H9 (cell line): ENCODE measurements around the gene CHRM4. TPM values are rescaled to one million over a fixed set of nuclear protein-coding genes. Genes with fewer than 3 reads are reported as not detected.

ENCODE experiments used
- DNase-seq: peaks from one replicate; pipeline ENCODE4 v3.0.0-alpha.2; 2017
- H2AFZ ChIP-seq: one replicate; pipeline ENCODE4 v1.6.1; 2013; ENCODE audit warnings: mild to moderate bottlenecking, low read length, control low read depth, moderate library complexity
- H2AK5ac ChIP-seq: 2 replicates; pipeline ENCODE4 v1.6.1; 2013; ENCODE audit warnings: low read length, control low read depth, mixed read lengths; ENCODE audit not compliant: insufficient read length
- H2BK120ac ChIP-seq: one replicate; pipeline ENCODE4 v1.6.1; 2013; ENCODE audit warnings: low read depth, mild to moderate bottlenecking, low read length, control low read depth, inconsistent platforms; ENCODE audit not compliant: poor library complexity, severe bottlenecking
- H2BK12ac ChIP-seq: 2 replicates; pipeline ENCODE4 v1.6.1; 2013; ENCODE audit warnings: low read length, control low read depth, mixed read lengths, low read depth; ENCODE audit not compliant: insufficient read length
- H2BK15ac ChIP-seq: 2 replicates; pipeline ENCODE4 v1.6.1; 2013; ENCODE audit warnings: low read depth, low read length, control low read depth
- H2BK20ac ChIP-seq: one replicate; pipeline ENCODE4 v1.6.1; 2013; ENCODE audit warnings: low read depth, mild to moderate bottlenecking, low read length, control low read depth, inconsistent platforms; ENCODE audit not compliant: poor library complexity, severe bottlenecking
- H2BK5ac ChIP-seq: 2 replicates; pipeline ENCODE4 v1.6.1; 2013; ENCODE audit warnings: low read length, control low read depth, mixed read lengths; ENCODE audit not compliant: insufficient read length
- H3K14ac ChIP-seq: 2 replicates; pipeline ENCODE4 v1.6.1; 2013; ENCODE audit warnings: low read length, control low read depth; ENCODE audit not compliant: insufficient read depth
- H3K18ac ChIP-seq: 2 replicates; pipeline ENCODE4 v1.6.1; 2013; ENCODE audit warnings: low read depth, mild to moderate bottlenecking, mixed read lengths, low read length, control low read depth; ENCODE audit not compliant: insufficient read length
- H3K23ac ChIP-seq: 2 replicates; pipeline ENCODE4 v1.6.1; 2013; ENCODE audit warnings: low read length, control low read depth, mixed read lengths, low read depth; ENCODE audit not compliant: insufficient read length
- H3K23me2 ChIP-seq: 2 replicates; pipeline ENCODE4 v1.6.1; 2013; ENCODE audit warnings: low read depth, mild to moderate bottlenecking, mixed read lengths, low read length, control low read depth; ENCODE audit not compliant: insufficient read length, poor library complexity, severe bottlenecking
- H3K27ac ChIP-seq: 2 replicates; pipeline ENCODE4 v1.5.1; 2013; ENCODE audit warnings: low read length, control low read depth, mixed read lengths, low read depth; ENCODE audit not compliant: insufficient read length
- H3K27me3 ChIP-seq: 2 replicates; pipeline ENCODE4 v1.6.1; 2013; ENCODE audit warnings: low read length, control low read depth, inconsistent platforms; ENCODE audit not compliant: insufficient read depth
- H3K4ac ChIP-seq: 2 replicates; pipeline ENCODE4 v1.6.1; 2013; ENCODE audit warnings: low read depth, mild to moderate bottlenecking, control low read depth, inconsistent platforms, low read length, moderate library complexity
- H3K4me1 ChIP-seq: 2 replicates; pipeline ENCODE4 v1.6.1; 2013; ENCODE audit warnings: low read length, control low read depth, inconsistent platforms; ENCODE audit not compliant: insufficient read depth
- H3K4me2 ChIP-seq: 2 replicates; pipeline ENCODE4 v1.6.1; 2013; ENCODE audit warnings: low read length, control low read depth, mixed read lengths; ENCODE audit not compliant: insufficient read length, insufficient read depth
- H3K56ac ChIP-seq: 2 replicates; pipeline ENCODE4 v1.6.1; 2013; ENCODE audit warnings: low read depth, mild to moderate bottlenecking, mixed read lengths, low read length, control low read depth; ENCODE audit not compliant: insufficient read length
- H3K79me1 ChIP-seq: 2 replicates; pipeline ENCODE4 v1.6.1; 2013; ENCODE audit warnings: low read depth, mild to moderate bottlenecking, moderate library complexity, low read length, control low read depth, inconsistent platforms; ENCODE audit not compliant: insufficient read depth, poor library complexity, severe bottlenecking
- H3K79me2 ChIP-seq: 2 replicates; pipeline ENCODE4 v1.6.1; 2013; ENCODE audit warnings: low read length, control low read depth, inconsistent platforms; ENCODE audit not compliant: insufficient read depth
- H3K9ac ChIP-seq: 2 replicates; pipeline ENCODE4 v1.6.1; 2013; ENCODE audit warnings: low read length, control low read depth, mixed read lengths; ENCODE audit not compliant: insufficient read length; ENCODE audit errors: extremely low read depth
- H3K9me3 ChIP-seq: one replicate; pipeline ENCODE4 v1.6.1; 2013; ENCODE audit warnings: low read depth, low read length, inconsistent platforms; ENCODE audit not compliant: control insufficient read depth
- H3T11ph ChIP-seq: one replicate; pipeline ENCODE4 v1.6.1; 2013; ENCODE audit warnings: mild to moderate bottlenecking, low read length, control low read depth, inconsistent platforms
- H4K20me1 ChIP-seq: one replicate; pipeline ENCODE4 v1.6.1; 2013; ENCODE audit not compliant: control insufficient read depth, insufficient read length, insufficient read depth
- H4K5ac ChIP-seq: 2 replicates; pipeline ENCODE4 v1.6.1; 2013; ENCODE audit warnings: low read depth, mild to moderate bottlenecking, mixed read lengths, low read length, control low read depth; ENCODE audit not compliant: insufficient read length
- H4K8ac ChIP-seq: replicated peaks from 2 replicates; pipeline ENCODE4 v1.6.1; 2013; ENCODE audit warnings: low read length, control low read depth, mixed read lengths, low read depth; ENCODE audit not compliant: insufficient read length
- H4K91ac ChIP-seq: 2 replicates; pipeline ENCODE4 v1.6.1; 2013; ENCODE audit warnings: low read depth, mild to moderate bottlenecking, moderate library complexity, mixed read lengths, low read length, control low read depth; ENCODE audit not compliant: insufficient read length
- H3K27ac Mint-ChIP-seq, 3 experiments: 2 replicates in 2 of 3; 3 replicates in 1 of 3; pipeline ENCODE4 v1.8.0; 2020 to 2021; ENCODE audit warnings: mixed read lengths in 3 of 3, mild to moderate bottlenecking in 1 of 3, moderate library complexity in 1 of 3
- H3K27me3 Mint-ChIP-seq: 2 replicates; pipeline ENCODE4 v1.8.0; 2021; ENCODE audit warnings: low read depth, mild to moderate bottlenecking, moderate library complexity, mixed read lengths
- H3K36me3 Mint-ChIP-seq, 3 experiments: 2 replicates in 2 of 3; 3 replicates in 1 of 3; pipeline ENCODE4 v1.8.0; 2020 to 2021; ENCODE audit warnings: low read depth in 3 of 3, mixed read lengths in 3 of 3; ENCODE audit not compliant: insufficient read depth in 1 of 3
- H3K4me1 Mint-ChIP-seq, 2 experiments: 2 replicates each; pipeline ENCODE4 v1.8.0; 2020; ENCODE audit warnings: mixed read lengths in 2 of 2
- H3K4me3 Mint-ChIP-seq, 2 experiments: 2 replicates in 1 of 2; 3 replicates in 1 of 2; pipeline ENCODE4 v1.8.0; 2020 to 2021; ENCODE audit warnings: mild to moderate bottlenecking in 2 of 2, mixed read lengths in 2 of 2, moderate library complexity in 1 of 2
- H3K9me3 Mint-ChIP-seq, 2 experiments: 2 replicates in 1 of 2; 3 replicates in 1 of 2; pipeline ENCODE4 v1.8.0; 2020; ENCODE audit warnings: mild to moderate bottlenecking in 2 of 2, mixed read lengths in 2 of 2, moderate library complexity in 1 of 2
- WGBS: extraction: QIAGEN DNeasy Blood & Tissue Kit; methylation state at CpG from one replicate; pipeline ENCODE4 v1.1.7; 2013; ENCODE audit warnings: missing lambda C conversion rate, low lambda C conversion rate, mixed read lengths; ENCODE audit not compliant: insufficient read length; ENCODE audit errors: extremely low coverage; 5-methylcytosine and 5-hydroxymethylcytosine counted together
- total RNA-seq: library from RNA; stranded (reverse); gene quantifications from 2 replicates; pipeline ENCODE4 v1.2.1, GENCODE V29; 2021
- TF ChIP-seq, protein P1 (sequence below): fragments of 200-600 bp; sonication (generic); conservative IDR thresholded peaks from 3 replicates; pipeline ENCODE4 v1.8.0; 2021; ENCODE audit warnings: antibody characterized with exemption, mild to moderate bottlenecking

Gene CHRM4
- total RNA-seq, 1 experiment from 2014 or later, result 1.0 TPM

DNA sequence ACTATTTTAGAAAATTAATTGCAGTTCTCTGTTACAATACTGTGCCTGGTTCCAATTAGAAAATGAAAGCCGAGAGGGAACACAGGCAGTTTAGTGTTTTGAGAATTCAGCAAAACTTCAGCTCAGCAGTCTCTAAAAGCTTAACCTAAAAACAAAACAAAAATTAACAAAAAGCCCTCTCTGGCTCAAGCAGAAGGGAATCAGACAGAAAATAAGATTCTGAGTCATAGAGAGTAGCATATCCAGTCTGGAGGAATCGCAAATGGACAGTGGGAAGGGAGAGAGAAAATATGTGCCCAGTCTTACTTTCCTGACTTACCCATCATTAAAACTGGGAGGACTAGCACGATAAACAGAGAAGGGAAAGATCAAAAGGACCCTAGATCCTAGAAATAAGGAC, 38.1 kb upstream of the CHRM4 start:
- no peaks in the 10 kb centered on the region for H4K20me1 ChIP-seq
- H2BK15ac ChIP-seq, result no peak overlapping the region
- H3K27me3 ChIP-seq, result no peaks in the 10 kb centered on the region
- no peak overlapping the region for H3K18ac ChIP-seq
- H2AK5ac ChIP-seq, result no peak overlapping the region
- no peaks in the 10 kb centered on the region for H3K4me1 ChIP-seq
- H3K4me2 ChIP-seq, result no peak overlapping the region
- H3K79me1 ChIP-seq, result no peaks in the 10 kb centered on the region
- H3K27ac Mint-ChIP-seq, result no peak overlapping the region
- H3K4ac ChIP-seq, result no peak overlapping the region
- H4K8ac ChIP-seq, result no peak overlapping the region
- no peaks in the 10 kb centered on the region for H3K9me3 Mint-ChIP-seq
- no peak overlapping the region for H3K14ac ChIP-seq
- H3T11ph ChIP-seq, result no peak overlapping the region
- H3K23ac ChIP-seq, result no peak overlapping the region
- H3K9ac ChIP-seq, result no peak overlapping the region
- H2BK5ac ChIP-seq, result no peak overlapping the region
- H4K91ac ChIP-seq, result no peak overlapping the region
- H4K5ac ChIP-seq, result no peak overlapping the region
- no peaks in the 10 kb centered on the region for H3K23me2 ChIP-seq
- no peaks in the 10 kb centered on the region for H3K79me2 ChIP-seq
- no peaks in the 10 kb centered on the region; the same call in 1 of the 2 replicates for H3K27me3 Mint-ChIP-seq
- peaks cover 20 to 32% of the 10 kb centered on the region in 2 experiments for H3K4me1 Mint-ChIP-seq
- no peak overlapping the region for H2AFZ ChIP-seq
- H3K27ac ChIP-seq, result no peak overlapping the region
- no CpG with 5 or more reads among the region's 3 CpGs for WGBS
- H2BK20ac ChIP-seq, result no peak overlapping the region
- no peak overlapping the region for H2BK120ac ChIP-seq
- TF ChIP-seq, protein P1, sequence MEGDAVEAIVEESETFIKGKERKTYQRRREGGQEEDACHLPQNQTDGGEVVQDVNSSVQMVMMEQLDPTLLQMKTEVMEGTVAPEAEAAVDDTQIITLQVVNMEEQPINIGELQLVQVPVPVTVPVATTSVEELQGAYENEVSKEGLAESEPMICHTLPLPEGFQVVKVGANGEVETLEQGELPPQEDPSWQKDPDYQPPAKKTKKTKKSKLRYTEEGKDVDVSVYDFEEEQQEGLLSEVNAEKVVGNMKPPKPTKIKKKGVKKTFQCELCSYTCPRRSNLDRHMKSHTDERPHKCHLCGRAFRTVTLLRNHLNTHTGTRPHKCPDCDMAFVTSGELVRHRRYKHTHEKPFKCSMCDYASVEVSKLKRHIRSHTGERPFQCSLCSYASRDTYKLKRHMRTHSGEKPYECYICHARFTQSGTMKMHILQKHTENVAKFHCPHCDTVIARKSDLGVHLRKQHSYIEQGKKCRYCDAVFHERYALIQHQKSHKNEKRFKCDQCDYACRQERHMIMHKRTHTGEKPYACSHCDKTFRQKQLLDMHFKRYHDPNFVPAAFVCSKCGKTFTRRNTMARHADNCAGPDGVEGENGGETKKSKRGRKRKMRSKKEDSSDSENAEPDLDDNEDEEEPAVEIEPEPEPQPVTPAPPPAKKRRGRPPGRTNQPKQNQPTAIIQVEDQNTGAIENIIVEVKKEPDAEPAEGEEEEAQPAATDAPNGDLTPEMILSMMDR, result no peak
- no peak overlapping the region for H2BK12ac ChIP-seq
- H3K4me3 Mint-ChIP-seq, result no peak overlapping the region
- DNase-seq, result no peak
- peaks cover 13 to 47% (median 18%) of the 10 kb centered on the region in 3 experiments; a peak in 6 of 7 replicates for H3K36me3 Mint-ChIP-seq
- no peak overlapping the region for H3K56ac ChIP-seq
- H3K9me3 ChIP-seq, result no peaks in the 10 kb centered on the region
